Measurements from ENCODE around the gene LEUTX.

Gene LEUTX

GRCh38 chr19:39825093-39825463 lies 46.4 kb downstream of the LEUTX start:
- DNase-seq = no peak

- no peak for DNase-seq
Measured at GRCh38 chr19:39825531-39826076, 47.0 kb downstream of the LEUTX start.

DNA sequence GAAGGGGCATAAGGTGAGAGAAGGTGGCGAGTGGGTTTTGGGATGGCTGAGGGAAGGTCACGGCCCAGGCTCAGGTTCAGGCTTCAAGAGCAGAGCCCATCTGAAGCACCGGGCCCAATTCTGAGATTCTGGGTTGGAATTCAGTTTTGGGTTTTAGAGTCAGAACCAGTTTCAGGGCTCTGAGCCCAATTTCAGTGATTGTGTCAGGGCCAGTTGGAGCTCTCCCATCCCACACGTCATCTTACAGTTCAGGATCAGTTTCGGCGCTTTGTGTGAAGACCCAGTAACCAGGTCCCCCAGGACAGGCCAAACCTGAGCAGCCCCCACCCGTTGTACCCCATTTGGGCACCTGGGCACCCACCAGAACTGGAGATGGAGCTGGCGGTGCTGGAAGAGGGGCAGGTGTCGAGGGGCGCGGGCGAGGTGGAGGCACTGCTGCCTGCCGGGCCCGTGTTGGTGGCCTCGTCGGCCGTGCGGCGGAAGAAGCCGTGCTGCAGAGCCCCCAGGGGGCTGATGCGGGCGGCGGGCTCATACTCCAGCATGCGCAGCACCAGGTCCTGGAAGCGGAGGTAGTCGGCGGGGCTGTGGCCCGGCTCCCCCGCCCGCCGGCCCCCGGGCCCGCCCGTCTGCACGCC lies 47.8 kb downstream of the LEUTX start:
- DNase-seq = no peak

DNA sequence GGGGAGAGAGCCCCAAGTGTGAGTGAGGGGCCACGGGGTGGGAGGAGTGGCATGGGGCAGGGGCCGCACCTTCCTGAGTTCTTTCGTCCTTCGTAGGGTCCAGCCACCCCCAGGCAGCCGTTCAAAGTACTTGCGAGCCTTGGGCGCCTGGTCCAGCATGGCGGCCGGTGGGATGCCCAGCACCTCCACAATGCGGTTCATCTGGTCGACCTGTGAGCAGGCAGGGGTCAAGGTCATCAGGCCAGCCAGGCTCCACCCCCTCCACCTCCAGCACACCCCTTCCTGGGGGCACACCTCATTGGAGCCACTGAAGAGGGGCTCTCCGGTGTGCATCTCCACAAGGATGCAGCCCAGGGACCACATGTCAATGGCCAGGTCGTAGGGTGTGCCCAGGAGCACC lies 48.6 kb downstream of the LEUTX start:
- DNase-seq = no peak

GRCh38 chr19:39828015-39828653 lies 49.5 kb downstream of the LEUTX start:
- DNase-seq = no peak

DNA sequence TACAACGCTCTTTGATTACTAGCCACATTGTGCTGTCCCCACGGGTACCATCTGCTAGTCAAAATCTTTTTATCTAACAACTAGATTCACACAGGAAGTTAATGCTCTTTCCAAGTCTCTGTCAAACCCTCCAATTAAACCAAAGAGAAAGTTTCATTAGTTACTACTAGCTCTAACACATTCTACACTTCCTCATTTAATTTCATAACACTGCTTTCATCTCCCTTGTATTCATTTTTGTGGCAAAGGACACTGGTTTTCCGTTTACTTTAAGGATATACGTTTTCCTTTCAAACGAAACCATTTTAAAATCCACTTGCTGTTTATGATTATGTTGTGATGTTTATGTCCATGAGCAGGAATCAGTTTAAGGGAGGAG lies 50.0 kb downstream of the LEUTX start:
- DNase-seq = no peak

DNA sequence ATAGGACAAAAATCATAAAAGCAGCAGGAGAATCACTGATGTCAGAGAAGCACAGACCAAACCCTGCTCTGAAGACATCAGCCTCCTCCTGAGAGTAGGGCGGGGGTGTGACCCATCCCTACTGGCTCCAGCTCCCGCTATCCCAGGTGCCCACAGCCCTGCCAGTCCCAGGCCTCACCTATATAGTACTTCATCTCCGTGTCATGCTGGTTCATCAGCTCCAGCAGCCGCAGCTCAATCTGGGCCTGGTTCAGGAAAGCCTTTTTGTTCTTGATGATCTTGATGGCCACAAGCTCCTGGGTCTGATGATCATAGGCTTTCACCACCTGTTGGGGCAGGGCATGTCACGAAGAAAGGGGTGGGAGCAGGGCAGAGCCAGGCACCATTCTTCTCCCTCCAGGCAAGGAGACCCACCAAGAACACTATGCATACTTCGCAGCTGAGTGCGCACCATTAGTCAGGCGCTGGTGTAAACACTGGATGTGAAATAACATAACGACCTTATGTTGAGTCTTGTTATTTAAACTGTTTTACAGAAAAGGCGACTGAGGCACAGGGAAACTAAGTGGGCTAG lies 51.1 kb downstream of the LEUTX start:
- DNase-seq = no peak

DNA sequence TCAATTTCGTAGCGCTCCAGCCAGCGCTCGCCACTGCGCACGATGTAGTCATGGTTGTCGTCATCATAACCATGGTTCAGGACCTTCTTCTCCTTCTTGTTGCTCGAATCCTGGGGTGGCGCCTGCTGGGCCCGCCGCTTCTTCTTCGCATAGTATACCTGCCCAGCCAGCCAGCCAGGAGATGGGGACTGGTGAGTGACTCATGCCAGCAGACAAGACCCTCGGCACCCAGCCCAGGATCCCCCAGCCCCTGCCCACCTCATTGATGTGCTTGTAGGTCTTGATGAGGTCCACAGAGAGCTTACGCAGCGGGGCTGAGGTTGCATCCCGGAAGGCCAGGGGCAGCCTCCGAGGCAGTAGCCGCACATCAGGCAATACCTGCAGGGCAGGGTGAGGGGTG lies 51.8 kb downstream of the LEUTX start:
- no peak for DNase-seq

GRCh38 chr19:39830847-39831246 lies 52.2 kb downstream of the LEUTX start:
- DNase-seq = no peak

DNA sequence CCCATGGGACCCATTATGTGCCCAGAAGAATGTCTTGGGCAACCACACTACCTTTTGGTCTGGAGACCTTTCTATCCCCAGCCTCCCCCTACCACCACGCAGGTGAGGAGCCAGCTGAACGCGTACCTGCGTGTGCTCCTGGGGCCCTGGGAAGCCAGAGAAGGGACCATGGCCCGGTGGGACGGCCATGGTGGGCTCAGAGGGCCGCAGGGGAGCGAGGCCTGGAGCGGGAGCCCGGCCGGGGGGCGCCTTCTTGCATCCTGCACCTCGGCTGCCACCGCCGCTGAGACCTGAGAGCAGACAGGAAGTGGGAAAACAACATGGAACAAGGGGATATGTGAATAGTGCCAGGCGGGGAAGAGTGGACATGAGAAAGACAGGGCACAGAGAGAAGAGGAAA lies 53.0 kb downstream of the LEUTX start:
- no peak for DNase-seq

DNA sequence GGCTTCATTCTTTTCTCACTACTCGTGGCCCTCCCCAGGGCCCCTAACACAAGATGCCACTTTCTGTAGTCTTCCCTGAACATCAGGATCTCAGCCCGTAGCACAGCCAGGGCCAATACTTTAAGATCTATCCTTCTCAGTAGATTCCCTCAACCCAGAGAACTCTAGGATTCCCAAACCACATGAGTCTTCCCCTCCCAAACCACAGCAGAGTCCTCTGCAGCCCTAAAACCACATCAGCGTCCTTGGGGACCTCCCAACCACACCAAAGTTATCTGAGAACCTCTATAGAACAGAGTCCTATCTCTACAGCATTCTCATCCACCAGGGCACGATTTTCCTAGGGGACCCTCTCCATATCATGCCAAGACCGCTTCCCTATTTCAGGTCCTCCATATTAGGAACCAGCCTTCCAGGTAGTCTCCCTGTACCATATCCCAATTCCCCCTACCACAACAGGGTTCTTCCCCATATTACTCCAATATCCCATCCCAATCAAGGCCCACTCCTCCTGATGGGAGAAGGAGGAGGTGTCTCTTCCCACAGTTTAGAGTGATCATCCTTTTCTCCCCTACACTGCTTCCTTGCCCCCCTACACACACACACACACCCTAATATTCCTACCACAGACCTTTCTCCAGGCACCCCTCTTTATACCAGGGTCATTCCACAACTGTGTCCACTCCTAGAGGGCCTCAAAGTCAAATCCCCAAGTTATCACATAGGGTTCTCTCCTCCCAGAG lies 53.9 kb downstream of the LEUTX start:
- DNase-seq = no peak

DNA sequence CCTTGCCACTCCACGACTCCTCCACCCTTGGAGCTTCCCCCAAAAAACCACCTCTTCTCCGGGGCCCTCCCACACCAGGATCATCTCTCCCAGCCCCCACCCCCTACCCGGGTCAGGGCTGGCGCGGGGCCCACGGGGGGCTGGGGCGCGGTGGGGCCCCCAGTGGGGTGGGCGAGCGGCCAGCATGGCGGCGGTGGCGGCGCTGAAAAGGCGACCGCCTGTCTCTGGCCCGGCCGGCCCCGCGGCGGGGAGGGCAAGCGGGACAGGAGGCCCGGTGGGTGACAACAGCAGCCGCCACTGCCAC lies 54.5 kb downstream of the LEUTX start:
- DNase-seq = no peak

DNA sequence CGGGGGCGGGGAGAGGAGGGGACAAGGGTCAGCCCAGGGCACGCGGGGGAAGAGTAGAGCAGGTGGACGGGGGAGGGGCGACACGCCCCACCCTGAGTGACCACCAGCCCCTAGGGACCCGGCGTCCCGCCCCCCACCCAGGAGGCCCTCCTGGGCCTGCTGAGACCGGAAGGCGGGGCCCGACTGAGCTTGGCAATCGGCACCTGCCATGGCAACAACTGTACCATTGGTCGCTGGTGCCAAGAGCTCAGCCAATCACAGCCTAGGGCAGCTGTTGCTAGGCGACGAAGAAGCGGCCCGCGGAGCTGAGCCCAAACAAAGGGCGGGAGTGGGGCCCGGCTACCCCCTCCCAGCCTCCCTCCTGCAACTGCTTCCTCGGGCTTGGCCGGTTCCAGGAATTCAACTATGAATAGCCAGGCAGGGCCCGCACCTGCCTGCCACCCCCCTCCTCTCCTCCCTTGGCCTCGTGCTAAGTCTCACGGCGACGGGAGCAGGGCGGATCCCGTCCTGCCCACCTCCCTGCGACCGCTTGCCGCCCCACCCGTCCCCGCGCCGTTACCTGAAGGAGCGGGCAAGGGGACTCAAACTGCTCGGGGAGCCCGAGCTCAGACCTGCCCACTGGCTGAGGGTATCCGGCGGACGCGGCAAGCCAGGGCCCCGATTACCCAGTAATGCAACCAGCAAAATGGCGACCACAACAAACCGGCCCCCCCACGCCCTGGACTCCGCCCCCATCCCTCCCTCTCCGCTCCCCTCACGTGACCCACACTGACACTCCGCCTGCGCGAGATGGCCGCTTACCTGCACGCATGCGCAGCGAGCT lies 55.0 kb downstream of the LEUTX start, which contains the start of gene DYRK1B:
Gene DYRK1B, minus strand, starts transcription at position 699 of the 823 bp plus-strand sequence. CDS start 2,295 bp downstream, outside the sequence.
- DNase-seq = peak; percentile 95

GRCh38 chr19:39834287-39834841 lies 55.7 kb downstream of the LEUTX start:
- no peak for DNase-seq

All from stimulated activated CD4-positive, alpha-beta T cell treated with anti-CD3 and anti-CD28 coated beads, Interleukin-4, amount 100 ng/mL, for 1 hour (primary cell).